HepG2 (cell line): ENCODE measurements around the gene MPI. TPM values are rescaled to one million over a fixed set of nuclear protein-coding genes. Genes with fewer than 3 reads are reported as not detected.

Experiments used
- AGO2 ChIP-seq: fragments of 200-400 bp; formaldehyde crosslinking; optimal IDR thresholded peaks from 2 replicates; pipeline ENCODE3; 2017; ENCODE audit warnings: mild to moderate bottlenecking, low read depth, low read length, moderate library complexity
- BCL3 ChIP-seq: sonication (generic); formaldehyde crosslinking; IDR thresholded peaks from 2 replicates; pipeline ENCODE4 v1.5.1; 2020; ENCODE audit warnings: mild to moderate bottlenecking, missing genetic modification reagents, moderate library complexity
- DPF2 ChIP-seq: sonication (generic); formaldehyde crosslinking; IDR thresholded peaks from 2 replicates; pipeline ENCODE4 v1.4.0; 2020; ENCODE audit warnings: mild to moderate bottlenecking, low read depth, missing genetic modification reagents, borderline replicate concordance
- HES4 ChIP-seq: sonication (generic); formaldehyde crosslinking; IDR thresholded peaks from 2 replicates; pipeline ENCODE4 v1.9.0; 2021; ENCODE audit warnings: mild to moderate bottlenecking, missing genetic modification reagents, borderline replicate concordance
- HNRNPLL ChIP-seq: fragments of 200-400 bp; formaldehyde crosslinking; IDR thresholded peaks from 2 replicates; pipeline ENCODE4 v1.6.1; 2017; ENCODE audit warnings: mild to moderate bottlenecking, low read depth, low read length; ENCODE audit not compliant: poor library complexity, severe bottlenecking
- IRX3 ChIP-seq: sonication (generic); formaldehyde crosslinking; IDR thresholded peaks from 2 replicates; pipeline ENCODE4 v1.8.1; 2023; ENCODE audit warnings: mild to moderate bottlenecking, low read depth, missing genetic modification reagents, borderline replicate concordance
- KDM2A ChIP-seq: sonication (generic); formaldehyde crosslinking; IDR thresholded peaks from 2 replicates; pipeline ENCODE4 v1.4.0; 2020; ENCODE audit warnings: low read depth, missing genetic modification reagents, borderline replicate concordance
- POLR2G ChIP-seq: fragments of 200-400 bp; formaldehyde crosslinking; IDR thresholded peaks from 2 replicates; pipeline ENCODE4 v1.6.1; 2018; ENCODE audit warnings: mild to moderate bottlenecking, low read depth, low read length, moderate library complexity
- SAP130 ChIP-seq: IDR thresholded peaks from 2 replicates; pipeline ENCODE4 v1.6.1; 2016; ENCODE audit warnings: low read depth
- SIN3A ChIP-seq: IDR thresholded peaks from 2 replicates; pipeline ENCODE4 v1.6.1; 2011; ENCODE audit warnings: low read depth, mild to moderate bottlenecking, control low read depth, low read length, borderline replicate concordance
- THAP11 ChIP-seq: IDR thresholded peaks from 2 replicates; pipeline ENCODE4 v1.6.1; 2016; ENCODE audit warnings: missing biosample characterization, missing genetic modification reagents
- TMF1 ChIP-seq: sonication (generic); formaldehyde crosslinking; IDR thresholded peaks from 2 replicates; pipeline ENCODE4 v1.8.1; 2022; ENCODE audit warnings: low read depth, missing genetic modification reagents
- ZBTB2 ChIP-seq: sonication (generic); formaldehyde crosslinking; IDR thresholded peaks from 2 replicates; pipeline ENCODE4 v1.8.0; 2022; ENCODE audit warnings: low read depth, missing genetic modification reagents
- ZMYM4 ChIP-seq: sonication (generic); formaldehyde crosslinking; IDR thresholded peaks from 2 replicates; pipeline ENCODE4 v1.8.1; 2023; ENCODE audit warnings: mild to moderate bottlenecking, missing genetic modification reagents
- ZNF263 ChIP-seq: sonication (generic); formaldehyde crosslinking; IDR thresholded peaks from 2 replicates; pipeline ENCODE4 v1.4.0; 2020; ENCODE audit warnings: missing genetic modification reagents
- ZNF451 ChIP-seq: sonication (generic); formaldehyde crosslinking; IDR thresholded peaks from 2 replicates; pipeline ENCODE4 v1.5.0; 2020; ENCODE audit warnings: mild to moderate bottlenecking, missing genetic modification reagents
- ZNF563 ChIP-seq: sonication (generic); formaldehyde crosslinking; IDR thresholded peaks from 2 replicates; pipeline ENCODE4 v1.8.0; 2022; ENCODE audit warnings: mild to moderate bottlenecking, moderate library complexity, missing genetic modification reagents
- ZNF597 ChIP-seq: sonication (generic); formaldehyde crosslinking; IDR thresholded peaks from 2 replicates; pipeline ENCODE4 v1.5.0; 2020; ENCODE audit warnings: missing genetic modification reagents
- polyA plus RNA-seq, 8 experiments: library from polyadenylated mRNA; depleted of rRNA in 3 of 8; stranded (reverse) in 7 of 8; unstranded in 1 of 8; fragments of >200 nt; fragmentation: Illumina TruSeq in 4 of 8; extraction: Trizol in 4 of 8; gene quantifications; 2 replicates each; pipeline versions ENCODE4 v1.2.1 to v1.2.3, GENCODE V29; 2011 to 2016; ENCODE audit warnings: low read depth in 4 of 8, missing spikeins in 1 of 8, mixed read lengths in 1 of 8; ENCODE audit not compliant: insufficient read depth in 1 of 8
- total RNA-seq, 5 experiments: library from RNA; depleted of rRNA; stranded (reverse); fragments of >200 nt; fragmentation: Illumina TruSeq; extraction: Trizol; gene quantifications; 2 replicates each; pipeline ENCODE4 v1.2.3, GENCODE V29; 2016; ENCODE audit warnings: low read depth in 1 of 5
- TF ChIP-seq, protein P1 (sequence below): sonication (generic); formaldehyde crosslinking; IDR thresholded peaks from 2 replicates; pipeline ENCODE4 v1.4.0; 2020; ENCODE audit warnings: mild to moderate bottlenecking, missing genetic modification reagents
- TF ChIP-seq, protein P2 (sequence below): sonication (generic); formaldehyde crosslinking; IDR thresholded peaks from 2 replicates; pipeline ENCODE4 v1.8.1; 2023; ENCODE audit warnings: mild to moderate bottlenecking, missing genetic modification reagents
- TF ChIP-seq, protein P3 (sequence below): sonication (generic); formaldehyde crosslinking; IDR thresholded peaks from 2 replicates; pipeline ENCODE4 v1.8.1; 2023; ENCODE audit warnings: missing genetic modification reagents, inconsistent platforms, borderline replicate concordance

The MPI gene
- total and polyA plus RNA-seq, 2 of the 13 experiments (the other 11 are each of a cell fraction or from before 2014, with no cell fraction given): 36.9 to 63.5 TPM

- TF ChIP-seq ZNF263 (CRISPR knock-in tag) (peak; percentile 98), HNRNPLL (peak; percentile 69), ZNF451 (CRISPR knock-in tag) (peak; percentile 87), HES4 (CRISPR knock-in tag) (peak; percentile 40; the same call in 1 of the 2 replicates), POLR2G (peak; percentile 79; the same call in 1 of the 2 replicates), ZMYM4 (CRISPR knock-in tag) (peak; percentile 26; the same call in 1 of the 2 replicates), BCL3 (CRISPR knock-in tag) (peak; percentile 73), ZNF563 (CRISPR knock-in tag) (peak; percentile 60; the same call in 1 of the 2 replicates), ZNF597 (CRISPR knock-in tag) (no peak), SAP130 (CRISPR knock-in tag) (peak; percentile 79), TMF1 (CRISPR knock-in tag) (0 out of 2 replicates have a peak, but pooled peaks have one; percentile 59), IRX3 (CRISPR knock-in tag) (0 out of 2 replicates have a peak, but pooled peaks have one; percentile 33), KDM2A (peak; percentile 94), SIN3A (peak; percentile 68; the same call in 1 of the 2 replicates), ZBTB2 (CRISPR knock-in tag) (peak; percentile 31; the same call in 1 of the 2 replicates), THAP11 (CRISPR knock-in tag) (peak; percentile 60), AGO2 (peak; percentile 96), DPF2 (CRISPR knock-in tag) (0 out of 2 replicates have a peak, but pooled peaks have one; percentile 38)
- TF ChIP-seq, protein P1, sequence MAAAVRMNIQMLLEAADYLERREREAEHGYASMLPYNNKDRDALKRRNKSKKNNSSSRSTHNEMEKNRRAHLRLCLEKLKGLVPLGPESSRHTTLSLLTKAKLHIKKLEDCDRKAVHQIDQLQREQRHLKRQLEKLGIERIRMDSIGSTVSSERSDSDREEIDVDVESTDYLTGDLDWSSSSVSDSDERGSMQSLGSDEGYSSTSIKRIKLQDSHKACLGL: peak; percentile 53
- TF ChIP-seq, protein P2, sequence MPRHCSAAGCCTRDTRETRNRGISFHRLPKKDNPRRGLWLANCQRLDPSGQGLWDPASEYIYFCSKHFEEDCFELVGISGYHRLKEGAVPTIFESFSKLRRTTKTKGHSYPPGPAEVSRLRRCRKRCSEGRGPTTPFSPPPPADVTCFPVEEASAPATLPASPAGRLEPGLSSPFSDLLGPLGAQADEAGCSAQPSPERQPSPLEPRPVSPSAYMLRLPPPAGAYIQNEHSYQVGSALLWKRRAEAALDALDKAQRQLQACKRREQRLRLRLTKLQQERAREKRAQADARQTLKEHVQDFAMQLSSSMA (CRISPR knock-in tag): no peak
- TF ChIP-seq, protein P3, sequence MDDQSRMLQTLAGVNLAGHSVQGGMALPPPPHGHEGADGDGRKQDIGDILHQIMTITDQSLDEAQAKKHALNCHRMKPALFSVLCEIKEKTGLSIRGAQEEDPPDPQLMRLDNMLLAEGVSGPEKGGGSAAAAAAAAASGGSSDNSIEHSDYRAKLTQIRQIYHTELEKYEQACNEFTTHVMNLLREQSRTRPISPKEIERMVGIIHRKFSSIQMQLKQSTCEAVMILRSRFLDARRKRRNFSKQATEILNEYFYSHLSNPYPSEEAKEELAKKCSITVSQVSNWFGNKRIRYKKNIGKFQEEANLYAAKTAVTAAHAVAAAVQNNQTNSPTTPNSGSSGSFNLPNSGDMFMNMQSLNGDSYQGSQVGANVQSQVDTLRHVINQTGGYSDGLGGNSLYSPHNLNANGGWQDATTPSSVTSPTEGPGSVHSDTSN (CRISPR knock-in tag): peak; percentile 55; the same call in 1 of the 2 replicates
Measured at GRCh38 chr15:74842581-74843444, 47.0 kb upstream of the MPI start, which contains the start of gene ULK3 (continued).
